Uterus (tissue), 4 donors: Measurements from ENCODE around the gene PXT1. TPM values are rescaled to one million over a fixed set of nuclear protein-coding genes. Genes with fewer than 3 reads are reported as not detected.
"Not testable (repeated sequence)": the region's sequence is repeated elsewhere in the genome, so short reads cannot be mapped to it uniquely, and the experiment has no call there.

Experiments
- DNase-seq, 2 donors: peaks; one replicate each; pipeline ENCODE4 v3.0.0-alpha.2; 2019 to 2020
- H3K27ac ChIP-seq, 2 donors: fragments of 200-600 bp; sonication (generic); 1 replicate in 1 of 2; 2 replicates in 1 of 2; pipeline ENCODE4 v1.5.1; 2016 to 2018
- H3K27me3 ChIP-seq, 2 donors: fragments of 200-600 bp; sonication (generic); one replicate each; pipeline ENCODE4 v1.5.1; 2018 to 2019; ENCODE audit warnings: control low read depth in 1 of 2
- H3K36me3 ChIP-seq, 2 donors: fragments of 200-600 bp; sonication (generic); one replicate each; pipeline ENCODE4 v1.5.1; 2019; ENCODE audit warnings: control low read depth in 1 of 2
- H3K4me1 ChIP-seq, 2 donors: fragments of 200-600 bp; sonication (generic); one replicate each; pipeline ENCODE4 v1.5.1; 2018 to 2019; ENCODE audit warnings: control low read depth in 1 of 2
- H3K4me3 ChIP-seq, 2 donors: fragments of 200-600 bp; sonication (generic); 1 replicate in 1 of 2; 2 replicates in 1 of 2; pipeline ENCODE4 v1.5.1; 2018 to 2019; ENCODE audit warnings: mild to moderate bottlenecking in 1 of 2
- H3K9me3 ChIP-seq, 2 donors: fragments of 200-600 bp; sonication (generic); one replicate each; pipeline ENCODE4 v1.5.1; 2019; ENCODE audit warnings: control low read depth in 1 of 2
- POLR2A ChIP-seq, 2 donors: fragments of 450-650 bp; IDR thresholded peaks; one replicate each; pipeline ENCODE4 v1.6.1; 2016; ENCODE audit warnings: antibody characterized with exemption in 2 of 2, mild to moderate bottlenecking in 1 of 2, moderate library complexity in 1 of 2
- intact Hi-C: fragments of 100-400 bp; cut with DNase I; formaldehyde crosslinking; loops from one replicate; pipeline ENCODE4 v1.15.1; 2023; ENCODE audit warnings: low total_unique reads
- total RNA-seq, 4 donors: library from RNA; depleted of rRNA in 3 of 4; stranded (reverse); fragments of >200 nt in 3 of 4; gene quantifications; one replicate each; pipeline versions ENCODE4 v1.1.0 to v1.2.4, GENCODE V29; 2014 to 2023
- TF ChIP-seq, protein P1 (sequence below), 4 experiments: fragments of 200-600 bp in 2 of 4; fragments of 450-650 bp in 2 of 4; sonication (generic) in 2 of 4; IDR thresholded peaks; one replicate each; pipeline ENCODE4 v1.5.1; 2016 to 2019; ENCODE audit warnings: antibody characterized with exemption in 4 of 4, mild to moderate bottlenecking in 2 of 4, moderate library complexity in 1 of 4
- donor health status: DM: yes; HTN: yes; CAD: no.

PXT1 gene
- total RNA-seq, 4 donors from 2014 or later, result not detected

DNA sequence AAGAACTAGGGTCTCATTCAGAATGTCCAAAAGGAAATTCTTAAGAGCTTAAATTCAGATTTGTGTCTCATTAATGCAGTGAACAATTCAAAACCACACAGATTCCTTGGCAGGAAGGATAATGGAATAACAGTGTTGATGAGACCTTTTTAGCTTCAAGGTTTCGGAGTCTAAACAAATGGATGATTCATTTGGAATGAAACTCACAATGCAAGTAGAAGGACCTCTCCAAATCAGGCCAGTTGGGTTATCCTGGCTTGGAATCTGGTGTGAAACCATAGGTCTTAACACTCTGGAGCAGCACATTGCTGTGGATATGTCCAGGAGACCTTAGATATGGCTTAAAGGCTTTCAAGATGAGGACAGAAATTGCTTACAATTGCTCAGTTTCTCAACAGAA is 45.0 kb upstream of the PXT1 start:
- Histone ChIP-seq H3K4me3 (no peak overlapping the region), H3K4me1 (no peaks in the 10 kb centered on the region), H3K9me3 (no peaks in the 10 kb centered on the region), H3K36me3 (no peaks in the 10 kb centered on the region), H3K27me3 (no peaks in the 10 kb centered on the region), H3K27ac (no peak overlapping the region)
- DNase-seq, result no peak
- intact Hi-C loops, result no loop called here
- TF ChIP-seq, protein P1, sequence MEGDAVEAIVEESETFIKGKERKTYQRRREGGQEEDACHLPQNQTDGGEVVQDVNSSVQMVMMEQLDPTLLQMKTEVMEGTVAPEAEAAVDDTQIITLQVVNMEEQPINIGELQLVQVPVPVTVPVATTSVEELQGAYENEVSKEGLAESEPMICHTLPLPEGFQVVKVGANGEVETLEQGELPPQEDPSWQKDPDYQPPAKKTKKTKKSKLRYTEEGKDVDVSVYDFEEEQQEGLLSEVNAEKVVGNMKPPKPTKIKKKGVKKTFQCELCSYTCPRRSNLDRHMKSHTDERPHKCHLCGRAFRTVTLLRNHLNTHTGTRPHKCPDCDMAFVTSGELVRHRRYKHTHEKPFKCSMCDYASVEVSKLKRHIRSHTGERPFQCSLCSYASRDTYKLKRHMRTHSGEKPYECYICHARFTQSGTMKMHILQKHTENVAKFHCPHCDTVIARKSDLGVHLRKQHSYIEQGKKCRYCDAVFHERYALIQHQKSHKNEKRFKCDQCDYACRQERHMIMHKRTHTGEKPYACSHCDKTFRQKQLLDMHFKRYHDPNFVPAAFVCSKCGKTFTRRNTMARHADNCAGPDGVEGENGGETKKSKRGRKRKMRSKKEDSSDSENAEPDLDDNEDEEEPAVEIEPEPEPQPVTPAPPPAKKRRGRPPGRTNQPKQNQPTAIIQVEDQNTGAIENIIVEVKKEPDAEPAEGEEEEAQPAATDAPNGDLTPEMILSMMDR (IDR thresholded peaks at IDR 0.05), result no peak
- TF ChIP-seq POLR2A (IDR thresholded peaks at IDR 0.05), result no peak

DNA sequence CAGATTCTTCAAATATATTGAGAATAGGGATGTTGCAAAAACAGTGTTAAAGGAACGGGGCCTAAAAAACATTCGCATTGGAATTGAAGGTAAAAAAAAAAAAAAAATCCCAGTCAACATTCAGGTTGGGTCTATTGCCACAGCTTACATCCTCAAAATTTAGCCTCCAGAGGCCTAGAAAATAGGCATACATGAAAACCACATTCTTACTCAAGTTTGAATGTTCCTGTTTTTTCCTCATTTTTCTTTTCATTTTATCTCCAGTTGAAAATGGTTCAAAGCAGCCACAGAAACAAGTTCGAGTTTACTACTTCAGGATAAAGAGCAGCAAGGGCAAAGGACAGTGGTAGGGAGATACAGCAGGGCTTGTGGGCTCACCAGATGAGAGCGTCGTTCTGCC is 42.1 kb upstream of the PXT1 start:
- H3K36me3 ChIP-seq, result no peaks in the 10 kb centered on the region
- intact Hi-C loops, result no loop called here
- no peak overlapping the region for H3K27ac ChIP-seq
- TF ChIP-seq, protein P1 (IDR thresholded peaks at IDR 0.05), result no peak
- no peak for TF ChIP-seq POLR2A (IDR thresholded peaks at IDR 0.05)
- no peak overlapping the region for H3K4me3 ChIP-seq
- no peaks in the 10 kb centered on the region for H3K9me3 ChIP-seq
- no peaks in the 10 kb centered on the region for H3K4me1 ChIP-seq
- H3K27me3 ChIP-seq, result no peaks in the 10 kb centered on the region
- no peak for DNase-seq

DNA sequence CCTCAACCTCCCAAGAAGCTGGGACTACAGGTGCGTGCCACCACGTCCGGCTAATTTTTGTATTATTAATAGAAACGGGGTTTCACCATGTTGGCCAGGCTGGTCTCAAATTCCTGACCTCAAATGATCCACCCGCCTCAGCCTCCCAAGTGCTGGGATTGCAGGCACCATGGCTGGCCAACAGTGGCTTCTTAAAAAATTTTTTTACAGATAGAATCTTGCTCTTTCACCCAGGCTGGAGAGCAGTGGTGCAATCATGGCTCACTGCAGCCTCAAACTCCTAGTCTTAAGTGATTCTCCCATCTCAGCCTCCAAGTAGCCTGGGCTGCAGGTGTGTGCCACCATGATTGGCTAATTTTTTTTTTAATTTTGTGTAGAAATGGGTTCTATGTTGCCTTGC is 40.7 kb upstream of the PXT1 start:
- intact Hi-C loops, H3K27me3 ChIP-seq, H3K4me1 ChIP-seq, H3K4me3 ChIP-seq, H3K36me3 ChIP-seq, H3K27ac ChIP-seq, H3K9me3 ChIP-seq, DNase-seq: not testable (repeated sequence)

DNA sequence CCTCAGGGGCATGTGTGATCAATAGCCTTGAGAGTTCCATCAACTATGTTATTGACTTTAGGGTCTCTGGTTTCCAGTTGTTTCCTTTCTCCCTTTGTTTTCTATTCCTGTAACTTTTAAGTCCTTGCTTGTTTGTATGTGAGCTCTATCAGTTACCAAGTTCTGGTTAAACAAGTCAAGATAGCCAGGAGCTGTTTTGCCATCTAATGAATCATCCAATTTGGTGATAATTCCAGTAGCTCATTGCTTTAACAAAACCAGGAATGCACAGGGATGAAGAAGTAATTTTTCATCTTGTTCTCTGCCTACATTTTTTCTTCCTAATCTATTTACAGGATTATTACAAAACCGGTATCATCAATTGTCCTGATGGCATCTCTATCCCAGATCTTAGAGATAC is 36.6 kb upstream of the PXT1 start:
- no peak for TF ChIP-seq POLR2A (IDR thresholded peaks at IDR 0.05)
- TF ChIP-seq, protein P1 (IDR thresholded peaks at IDR 0.05), result no peak
- no peaks in the 10 kb centered on the region for H3K4me1 ChIP-seq
- no peak for DNase-seq
- H3K9me3 ChIP-seq, result no peaks in the 10 kb centered on the region
- H3K27ac ChIP-seq, result no peak overlapping the region
- no peaks in the 10 kb centered on the region for H3K27me3 ChIP-seq
- intact Hi-C loops, result no loop called here
- no peaks in the 10 kb centered on the region for H3K36me3 ChIP-seq
- H3K4me3 ChIP-seq, result no peak overlapping the region

DNA sequence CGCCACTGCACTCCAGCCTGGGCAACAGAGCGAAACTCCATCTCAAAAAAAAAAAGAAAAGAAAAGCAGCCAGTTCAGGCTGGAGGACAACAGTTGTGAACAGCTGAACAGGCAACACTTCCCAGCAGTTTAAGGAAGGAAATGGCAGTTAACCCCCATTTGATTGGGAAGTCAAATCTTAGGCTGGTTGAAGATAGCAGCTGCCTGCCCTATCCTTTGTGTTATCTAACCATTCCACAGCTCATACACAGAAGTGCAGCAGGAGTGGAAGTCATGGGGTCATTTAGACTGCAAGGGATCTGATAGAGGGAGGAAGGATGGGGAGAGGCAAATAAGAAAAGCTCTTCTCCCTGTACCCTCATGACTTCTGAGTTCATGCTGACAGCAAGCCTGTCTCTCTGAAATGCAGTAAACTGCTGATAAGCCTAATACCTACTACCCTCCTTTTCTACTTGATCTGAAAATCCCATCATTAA is 35.4 kb upstream of the PXT1 start:
- Histone ChIP-seq H3K27ac (no peak overlapping the region), H3K4me3 (no peak overlapping the region), H3K4me1 (no peaks in the 10 kb centered on the region), H3K36me3 (no peaks in the 10 kb centered on the region), H3K9me3 (no peaks in the 10 kb centered on the region), H3K27me3 (no peaks in the 10 kb centered on the region)
- DNase-seq, result no peak
- intact Hi-C loops, result no loop called here
- TF ChIP-seq, protein P1 (IDR thresholded peaks at IDR 0.05), result no peak
- no peak for TF ChIP-seq POLR2A (IDR thresholded peaks at IDR 0.05)

DNA sequence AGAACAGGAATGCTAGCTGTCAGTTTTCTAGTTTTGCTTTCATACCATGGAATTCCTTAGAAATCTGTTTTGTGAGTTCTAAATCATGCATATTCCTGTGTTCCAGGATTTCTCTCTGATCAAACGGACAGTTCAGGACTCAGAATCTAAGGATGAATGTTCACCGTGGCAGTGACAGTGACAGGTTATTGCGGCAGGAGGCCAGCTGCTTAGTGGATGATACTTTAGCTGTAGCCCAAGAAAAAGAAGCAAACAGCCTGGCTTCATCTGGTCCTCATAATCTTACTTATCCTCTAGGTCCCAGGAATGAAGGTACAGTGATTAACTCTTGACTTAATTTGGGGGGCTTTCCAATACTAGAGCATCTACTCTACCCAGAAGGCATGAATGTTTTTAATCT is 27.3 kb upstream of the PXT1 start:
- H3K36me3 ChIP-seq, result no peaks in the 10 kb centered on the region
- H3K4me1 ChIP-seq, result no peaks in the 10 kb centered on the region
- intact Hi-C loops, result no loop called here
- H3K9me3 ChIP-seq, result no peaks in the 10 kb centered on the region
- no peak overlapping the region for H3K4me3 ChIP-seq
- H3K27ac ChIP-seq, result no peak overlapping the region
- TF ChIP-seq, protein P1 (IDR thresholded peaks at IDR 0.05), result no peak
- no peak for TF ChIP-seq POLR2A (IDR thresholded peaks at IDR 0.05)
- H3K27me3 ChIP-seq, result no peaks in the 10 kb centered on the region
- DNase-seq, result no peak
